WTC11 (cell line): ENCODE measurements around the gene MTUS2. TPM values are rescaled to one million over a fixed set of nuclear protein-coding genes. Genes with fewer than 3 reads are reported as not detected.
"Not testable (repeated sequence)": the region's sequence is repeated elsewhere in the genome, so short reads cannot be mapped to it uniquely, and the experiment has no call there.

ENCODE experiments used
- ATAC-seq: fragments of 200-7000 bp; cut with Tn5 transposase; 2 replicates; pipeline ENCODE4 v1.10.0; 2021; ENCODE audit warnings: mild to moderate bottlenecking, moderate library complexity
- CTCF ChIA-PET: fragments of 300-600 bp; sonication (Branson Sonifier 250); formaldehyde crosslinking; loops from one replicate; lab custom pipeline; 2021; ENCODE audit warnings: antibody characterized with exemption; lab: Charles Lee
- POLR2A ChIA-PET: fragments of 350-600 bp; sonication (Branson Sonifier 250); formaldehyde crosslinking; loops from one replicate; lab custom pipeline; 2021; ENCODE audit warnings: antibody characterized with exemption; lab: Charles Lee
- DNase-seq: peaks from one replicate; pipeline ENCODE4 v3.0.0; 2021; ENCODE audit warnings: low spot score
- H3K27ac Mint-ChIP-seq: 2 replicates; pipeline ENCODE4 v1.8.0; 2021; ENCODE audit warnings: mixed read lengths
- H3K27me3 Mint-ChIP-seq: 2 replicates; pipeline ENCODE4 v1.8.0; 2021; ENCODE audit warnings: low read depth, mild to moderate bottlenecking, moderate library complexity, mixed read lengths
- H3K36me3 Mint-ChIP-seq: 2 replicates; pipeline ENCODE4 v1.8.0; 2021; ENCODE audit warnings: mixed read lengths
- H3K4me1 Mint-ChIP-seq: 2 replicates; pipeline ENCODE4 v1.8.0; 2022; ENCODE audit warnings: mixed read lengths
- H3K4me3 Mint-ChIP-seq: 2 replicates; pipeline ENCODE4 v1.8.0; 2021; ENCODE audit warnings: mild to moderate bottlenecking, moderate library complexity, mixed read lengths
- H3K9me3 Mint-ChIP-seq: 2 replicates; pipeline ENCODE4 v1.8.0; 2021; ENCODE audit warnings: mixed read lengths
- EMX1 ChIP-seq: fragments of 250-450 bp; sonication (Bioruptor Pico); IDR thresholded peaks from 2 replicates; pipeline ENCODE4 v1.8.0; 2021; ENCODE audit warnings: mild to moderate bottlenecking
- FOXK1 ChIP-seq: sonication (generic); formaldehyde crosslinking; IDR thresholded peaks from 2 replicates; pipeline ENCODE4 v1.8.0; 2022; ENCODE audit warnings: mild to moderate bottlenecking, moderate library complexity, missing genetic modification reagents
- FOXP1 ChIP-seq: sonication (generic); formaldehyde crosslinking; IDR thresholded peaks from 2 replicates; pipeline ENCODE4 v1.8.0; 2022; ENCODE audit warnings: missing genetic modification reagents, mild to moderate bottlenecking, moderate library complexity, borderline replicate concordance
- NFATC4 ChIP-seq: fragments of 250-450 bp; sonication (Bioruptor Pico); IDR thresholded peaks from 2 replicates; pipeline ENCODE4 v1.9.0; 2021; ENCODE audit warnings: mild to moderate bottlenecking
- NFYB ChIP-seq: sonication (generic); formaldehyde crosslinking; conservative IDR thresholded peaks from 2 replicates; pipeline ENCODE4 v1.8.0; 2022; ENCODE audit warnings: low read depth, missing genetic modification reagents
- NR1H2 ChIP-seq: sonication (generic); formaldehyde crosslinking; IDR thresholded peaks from 2 replicates; pipeline ENCODE4 v1.9.0; 2021; ENCODE audit warnings: mild to moderate bottlenecking, moderate library complexity, missing genetic modification reagents
- OVOL2 ChIP-seq: fragments of 250-450 bp; sonication (Bioruptor Pico); IDR thresholded peaks from 2 replicates; pipeline ENCODE4 v1.9.0; 2021; ENCODE audit warnings: mild to moderate bottlenecking, borderline replicate concordance
- RORB ChIP-seq: fragments of 250-450 bp; sonication (Bioruptor Pico); IDR thresholded peaks from 2 replicates; pipeline ENCODE4 v1.9.0; 2021; ENCODE audit warnings: mild to moderate bottlenecking
- SMAD3 ChIP-seq: sonication (generic); formaldehyde crosslinking; IDR thresholded peaks from 2 replicates; pipeline ENCODE4 v1.8.0; 2022; ENCODE audit warnings: missing genetic modification reagents, mild to moderate bottlenecking, borderline replicate concordance
- TEAD4 ChIP-seq: sonication (generic); formaldehyde crosslinking; IDR thresholded peaks from 2 replicates; pipeline ENCODE4 v1.8.0; 2022; ENCODE audit warnings: mild to moderate bottlenecking, missing genetic modification reagents
- TP53 ChIP-seq: sonication (generic); formaldehyde crosslinking; IDR thresholded peaks from 2 replicates; pipeline ENCODE4 v1.8.1; 2023; ENCODE audit warnings: mild to moderate bottlenecking, missing genetic modification reagents
- ZNF138 ChIP-seq: sonication (generic); formaldehyde crosslinking; conservative IDR thresholded peaks from 2 replicates; pipeline ENCODE4 v1.8.1; 2022; ENCODE audit warnings: mild to moderate bottlenecking, moderate library complexity, missing genetic modification reagents
- ZNF219 ChIP-seq: sonication (generic); formaldehyde crosslinking; IDR thresholded peaks from 2 replicates; pipeline ENCODE4 v1.8.0; 2023; ENCODE audit warnings: missing genetic modification reagents, mild to moderate bottlenecking, borderline replicate concordance
- ZNF317 ChIP-seq: sonication (generic); formaldehyde crosslinking; IDR thresholded peaks from 2 replicates; pipeline ENCODE4 v1.8.1; 2023; ENCODE audit warnings: low read depth, mild to moderate bottlenecking, moderate library complexity, missing genetic modification reagents, borderline replicate concordance
- ZNF396 ChIP-seq: fragments of 250-450 bp; sonication (Bioruptor Pico); IDR thresholded peaks from 2 replicates; pipeline ENCODE4 v1.8.0; 2021; ENCODE audit warnings: mild to moderate bottlenecking, moderate library complexity, borderline replicate concordance
- total RNA-seq: library from RNA; stranded (reverse); gene quantifications from 3 replicates; pipeline ENCODE4 v1.2.3, GENCODE V29; 2021
- TF ChIP-seq, protein P1 (sequence below): sonication (generic); formaldehyde crosslinking; IDR thresholded peaks from 2 replicates; pipeline ENCODE4 v1.8.0; 2022; ENCODE audit warnings: mild to moderate bottlenecking, missing genetic modification reagents
- TF ChIP-seq, protein P2 (sequence below): sonication (generic); formaldehyde crosslinking; IDR thresholded peaks from 2 replicates; pipeline ENCODE4 v1.8.0; 2022; ENCODE audit warnings: missing genetic modification reagents
- TF ChIP-seq, protein P3 (sequence below): sonication (generic); formaldehyde crosslinking; conservative IDR thresholded peaks from 2 replicates; pipeline ENCODE4 v1.8.1; 2023; ENCODE audit warnings: mild to moderate bottlenecking, low read depth, missing genetic modification reagents, moderate library complexity
- TF ChIP-seq, protein P4 (sequence below): fragments of 200-600 bp; IDR thresholded peaks from 2 replicates; pipeline ENCODE4 v1.8.0; 2022; ENCODE audit warnings: antibody characterized with exemption

MTUS2 gene
- total RNA-seq, 1 experiment from 2014 or later, result 0.22 TPM

DNA sequence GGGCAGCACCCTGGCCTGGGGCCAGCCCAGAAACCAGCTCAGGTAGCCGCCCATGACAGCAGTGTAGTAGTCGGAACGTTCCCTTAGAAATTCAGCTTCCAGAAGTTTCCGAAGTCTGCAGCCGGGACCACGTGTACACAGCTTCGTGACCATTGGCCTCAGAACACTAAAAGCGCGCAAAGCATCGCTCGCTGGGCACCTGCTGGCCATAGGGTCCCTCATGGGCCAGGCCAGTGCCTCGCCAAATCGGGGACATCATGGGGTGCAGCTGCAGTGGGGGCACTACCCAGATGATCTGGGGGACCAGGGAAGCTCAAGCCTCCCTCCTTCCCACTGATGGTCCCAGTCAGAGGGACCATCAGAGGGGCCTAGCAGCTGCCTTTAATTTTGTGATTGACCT, 384.5 kb downstream of the MTUS2 start:
- CTCF ChIA-PET, result no interaction called here
- ATAC-seq (no peak), DNase-seq (no peak)
- TF ChIP-seq EMX1 (CRISPR knock-in tag) (no peak), SMAD3 (CRISPR knock-in tag) (no peak), NR1H2 (CRISPR knock-in tag) (no peak), NFYB (no peak), RORB (no peak), OVOL2 (no peak), ZNF138 (CRISPR knock-in tag) (no peak), ZNF219 (CRISPR knock-in tag) (no peak)
- TF ChIP-seq, protein P1, sequence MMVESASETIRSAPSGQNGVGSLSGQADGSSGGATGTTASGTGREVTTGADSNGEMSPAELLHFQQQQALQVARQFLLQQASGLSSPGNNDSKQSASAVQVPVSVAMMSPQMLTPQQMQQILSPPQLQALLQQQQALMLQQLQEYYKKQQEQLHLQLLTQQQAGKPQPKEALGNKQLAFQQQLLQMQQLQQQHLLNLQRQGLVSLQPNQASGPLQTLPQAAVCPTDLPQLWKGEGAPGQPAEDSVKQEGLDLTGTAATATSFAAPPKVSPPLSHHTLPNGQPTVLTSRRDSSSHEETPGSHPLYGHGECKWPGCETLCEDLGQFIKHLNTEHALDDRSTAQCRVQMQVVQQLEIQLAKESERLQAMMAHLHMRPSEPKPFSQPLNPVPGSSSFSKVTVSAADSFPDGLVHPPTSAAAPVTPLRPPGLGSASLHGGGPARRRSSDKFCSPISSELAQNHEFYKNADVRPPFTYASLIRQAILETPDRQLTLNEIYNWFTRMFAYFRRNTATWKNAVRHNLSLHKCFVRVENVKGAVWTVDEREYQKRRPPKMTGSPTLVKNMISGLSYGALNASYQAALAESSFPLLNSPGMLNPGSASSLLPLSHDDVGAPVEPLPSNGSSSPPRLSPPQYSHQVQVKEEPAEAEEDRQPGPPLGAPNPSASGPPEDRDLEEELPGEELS (CRISPR knock-in tag), result no peak
- Mint-ChIP-seq H3K27ac (no peak overlapping the region), H3K27me3 (no peaks in the 10 kb centered on the region), H3K36me3 (no peaks in the 10 kb centered on the region), H3K9me3 (peaks cover 23% of the 10 kb centered on the region), H3K4me1 (no peaks in the 10 kb centered on the region), H3K4me3 (no peak overlapping the region)
- POLR2A ChIA-PET, result no interaction called here

DNA sequence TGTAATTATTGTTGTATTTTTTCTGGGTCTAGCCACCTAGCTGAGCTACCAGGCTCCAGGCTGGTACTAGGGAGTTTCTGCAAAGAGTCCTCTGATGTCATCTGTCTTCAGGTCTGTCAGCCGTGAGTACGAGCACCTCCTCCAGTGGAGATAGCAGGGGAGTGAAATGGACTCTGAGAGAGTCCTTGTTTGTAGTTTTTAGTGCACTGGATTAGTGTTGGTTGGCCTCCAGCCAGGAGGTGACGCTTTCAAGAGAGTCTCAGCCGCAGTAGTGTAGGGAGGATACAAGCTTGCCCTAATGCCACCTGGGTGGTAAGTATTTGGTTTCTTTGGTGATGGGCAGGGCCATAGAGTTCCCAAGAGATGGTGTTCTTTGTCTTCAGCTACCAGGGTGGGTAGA, 390.5 kb downstream of the MTUS2 start:
- POLR2A ChIA-PET, result no interaction called here
- peaks cover 5% of the 10 kb centered on the region; the same call in 1 of the 2 replicates for H3K4me1 Mint-ChIP-seq
- H3K27ac Mint-ChIP-seq, result no peak overlapping the region
- no peak for TF ChIP-seq FOXK1 (CRISPR knock-in tag)
- TF ChIP-seq, protein P2, sequence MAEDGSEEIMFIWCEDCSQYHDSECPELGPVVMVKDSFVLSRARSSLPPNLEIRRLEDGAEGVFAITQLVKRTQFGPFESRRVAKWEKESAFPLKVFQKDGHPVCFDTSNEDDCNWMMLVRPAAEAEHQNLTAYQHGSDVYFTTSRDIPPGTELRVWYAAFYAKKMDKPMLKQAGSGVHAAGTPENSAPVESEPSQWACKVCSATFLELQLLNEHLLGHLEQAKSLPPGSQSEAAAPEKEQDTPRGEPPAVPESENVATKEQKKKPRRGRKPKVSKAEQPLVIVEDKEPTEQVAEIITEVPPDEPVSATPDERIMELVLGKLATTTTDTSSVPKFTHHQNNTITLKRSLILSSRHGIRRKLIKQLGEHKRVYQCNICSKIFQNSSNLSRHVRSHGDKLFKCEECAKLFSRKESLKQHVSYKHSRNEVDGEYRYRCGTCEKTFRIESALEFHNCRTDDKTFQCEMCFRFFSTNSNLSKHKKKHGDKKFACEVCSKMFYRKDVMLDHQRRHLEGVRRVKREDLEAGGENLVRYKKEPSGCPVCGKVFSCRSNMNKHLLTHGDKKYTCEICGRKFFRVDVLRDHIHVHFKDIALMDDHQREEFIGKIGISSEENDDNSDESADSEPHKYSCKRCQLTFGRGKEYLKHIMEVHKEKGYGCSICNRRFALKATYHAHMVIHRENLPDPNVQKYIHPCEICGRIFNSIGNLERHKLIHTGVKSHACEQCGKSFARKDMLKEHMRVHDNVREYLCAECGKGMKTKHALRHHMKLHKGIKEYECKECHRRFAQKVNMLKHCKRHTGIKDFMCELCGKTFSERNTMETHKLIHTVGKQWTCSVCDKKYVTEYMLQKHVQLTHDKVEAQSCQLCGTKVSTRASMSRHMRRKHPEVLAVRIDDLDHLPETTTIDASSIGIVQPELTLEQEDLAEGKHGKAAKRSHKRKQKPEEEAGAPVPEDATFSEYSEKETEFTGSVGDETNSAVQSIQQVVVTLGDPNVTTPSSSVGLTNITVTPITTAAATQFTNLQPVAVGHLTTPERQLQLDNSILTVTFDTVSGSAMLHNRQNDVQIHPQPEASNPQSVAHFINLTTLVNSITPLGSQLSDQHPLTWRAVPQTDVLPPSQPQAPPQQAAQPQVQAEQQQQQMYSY (CRISPR knock-in tag), result no peak
- TF ChIP-seq FOXP1 (CRISPR knock-in tag), result no peak
- TF ChIP-seq, all 79 proteins: peak for 0
- DNase-seq (no peak), ATAC-seq (no peak)
- no peaks in the 10 kb centered on the region; the same call in 1 of the 2 replicates for H3K36me3 Mint-ChIP-seq
- H3K4me3 Mint-ChIP-seq, result no peak overlapping the region
- H3K9me3 Mint-ChIP-seq, result peaks cover 33% of the 10 kb centered on the region
- CTCF ChIA-PET, result no interaction called here
- 0 out of 2 replicates have a peak, but pooled peaks cover 2% of the 10 kb centered on the region for H3K27me3 Mint-ChIP-seq

DNA sequence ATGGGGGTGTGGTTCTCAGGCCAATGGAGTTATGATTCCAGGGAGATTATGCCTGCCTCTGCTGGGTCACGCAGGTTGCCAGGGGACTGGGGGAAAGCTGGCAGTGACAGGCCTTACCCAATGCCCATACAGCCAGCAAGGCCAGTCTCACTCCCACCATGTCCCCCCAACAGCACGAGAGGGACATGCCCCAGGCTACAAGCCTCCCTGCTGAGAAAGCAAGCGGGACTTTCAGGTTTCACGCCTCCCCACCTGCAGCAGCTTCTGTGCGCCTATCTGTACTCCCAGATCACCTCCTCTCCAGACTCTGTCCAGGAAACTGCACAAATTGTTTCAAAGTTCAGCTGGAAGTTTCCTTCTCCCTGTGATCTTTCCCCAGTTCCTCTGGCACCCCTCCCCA, 391.0 kb downstream of the MTUS2 start:
- H3K4me1 Mint-ChIP-seq, DNase-seq, H3K27ac Mint-ChIP-seq, POLR2A ChIA-PET, H3K4me3 Mint-ChIP-seq, CTCF ChIA-PET, H3K36me3 Mint-ChIP-seq, H3K27me3 Mint-ChIP-seq, ATAC-seq: not testable (repeated sequence)
- H3K9me3 Mint-ChIP-seq, result peaks cover 36% of the 10 kb centered on the region

DNA sequence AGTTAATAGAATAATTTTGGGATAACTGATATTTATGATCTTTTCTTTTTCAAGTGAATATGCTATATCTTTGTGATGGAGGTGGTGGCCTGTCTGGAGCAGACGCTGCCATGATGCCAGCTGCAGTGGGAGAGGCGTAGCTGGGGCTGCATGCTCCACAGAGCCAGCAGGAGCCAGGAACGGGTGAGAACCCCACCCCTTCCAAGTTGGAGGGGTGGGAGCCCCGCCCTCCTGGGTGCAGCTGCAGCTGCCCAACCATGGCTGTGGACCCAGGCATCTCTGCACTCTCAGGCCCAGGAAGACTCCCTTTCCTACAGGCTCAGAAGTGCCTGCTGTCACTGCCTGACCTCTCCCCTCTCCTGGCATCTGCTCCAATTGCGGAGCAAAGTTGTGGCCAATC, 402.3 kb downstream of the MTUS2 start:
- no peaks in the 10 kb centered on the region for H3K4me1 Mint-ChIP-seq
- peaks cover 14% of the 10 kb centered on the region; the same call in 1 of the 2 replicates for H3K36me3 Mint-ChIP-seq
- TF ChIP-seq TP53 (CRISPR knock-in tag), result no peak
- TF ChIP-seq NFATC4 (CRISPR knock-in tag), result no peak
- TF ChIP-seq, protein P3, sequence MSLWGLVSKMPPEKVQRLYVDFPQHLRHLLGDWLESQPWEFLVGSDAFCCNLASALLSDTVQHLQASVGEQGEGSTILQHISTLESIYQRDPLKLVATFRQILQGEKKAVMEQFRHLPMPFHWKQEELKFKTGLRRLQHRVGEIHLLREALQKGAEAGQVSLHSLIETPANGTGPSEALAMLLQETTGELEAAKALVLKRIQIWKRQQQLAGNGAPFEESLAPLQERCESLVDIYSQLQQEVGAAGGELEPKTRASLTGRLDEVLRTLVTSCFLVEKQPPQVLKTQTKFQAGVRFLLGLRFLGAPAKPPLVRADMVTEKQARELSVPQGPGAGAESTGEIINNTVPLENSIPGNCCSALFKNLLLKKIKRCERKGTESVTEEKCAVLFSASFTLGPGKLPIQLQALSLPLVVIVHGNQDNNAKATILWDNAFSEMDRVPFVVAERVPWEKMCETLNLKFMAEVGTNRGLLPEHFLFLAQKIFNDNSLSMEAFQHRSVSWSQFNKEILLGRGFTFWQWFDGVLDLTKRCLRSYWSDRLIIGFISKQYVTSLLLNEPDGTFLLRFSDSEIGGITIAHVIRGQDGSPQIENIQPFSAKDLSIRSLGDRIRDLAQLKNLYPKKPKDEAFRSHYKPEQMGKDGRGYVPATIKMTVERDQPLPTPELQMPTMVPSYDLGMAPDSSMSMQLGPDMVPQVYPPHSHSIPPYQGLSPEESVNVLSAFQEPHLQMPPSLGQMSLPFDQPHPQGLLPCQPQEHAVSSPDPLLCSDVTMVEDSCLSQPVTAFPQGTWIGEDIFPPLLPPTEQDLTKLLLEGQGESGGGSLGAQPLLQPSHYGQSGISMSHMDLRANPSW (CRISPR knock-in tag), result no peak
- TF ChIP-seq TEAD4 (CRISPR knock-in tag), result no peak
- no peak for TF ChIP-seq EMX1 (CRISPR knock-in tag)
- TF ChIP-seq ZNF396 (CRISPR knock-in tag), result no peak
- TF ChIP-seq, protein P4, sequence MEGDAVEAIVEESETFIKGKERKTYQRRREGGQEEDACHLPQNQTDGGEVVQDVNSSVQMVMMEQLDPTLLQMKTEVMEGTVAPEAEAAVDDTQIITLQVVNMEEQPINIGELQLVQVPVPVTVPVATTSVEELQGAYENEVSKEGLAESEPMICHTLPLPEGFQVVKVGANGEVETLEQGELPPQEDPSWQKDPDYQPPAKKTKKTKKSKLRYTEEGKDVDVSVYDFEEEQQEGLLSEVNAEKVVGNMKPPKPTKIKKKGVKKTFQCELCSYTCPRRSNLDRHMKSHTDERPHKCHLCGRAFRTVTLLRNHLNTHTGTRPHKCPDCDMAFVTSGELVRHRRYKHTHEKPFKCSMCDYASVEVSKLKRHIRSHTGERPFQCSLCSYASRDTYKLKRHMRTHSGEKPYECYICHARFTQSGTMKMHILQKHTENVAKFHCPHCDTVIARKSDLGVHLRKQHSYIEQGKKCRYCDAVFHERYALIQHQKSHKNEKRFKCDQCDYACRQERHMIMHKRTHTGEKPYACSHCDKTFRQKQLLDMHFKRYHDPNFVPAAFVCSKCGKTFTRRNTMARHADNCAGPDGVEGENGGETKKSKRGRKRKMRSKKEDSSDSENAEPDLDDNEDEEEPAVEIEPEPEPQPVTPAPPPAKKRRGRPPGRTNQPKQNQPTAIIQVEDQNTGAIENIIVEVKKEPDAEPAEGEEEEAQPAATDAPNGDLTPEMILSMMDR, result no peak
- no peak for TF ChIP-seq ZNF317 (CRISPR knock-in tag)
- no peak for DNase-seq
- ChIA-PET CTCF (no interaction called here), POLR2A (interaction anchor here (0.6 kb wide), 1 partner anchor 334 kb away, joined by 5 read pairs; no protein-coding TSS in a partner anchor)
- no peak overlapping the region for H3K27ac Mint-ChIP-seq
- no peaks in the 10 kb centered on the region for H3K27me3 Mint-ChIP-seq
- H3K4me3 Mint-ChIP-seq, result no peak overlapping the region
- peaks cover 38% of the 10 kb centered on the region for H3K9me3 Mint-ChIP-seq
- ATAC-seq, result no peak
